Tibial nerve (tissue), 3 donors: Measurements from ENCODE around the gene LMX1B.

Source experiments
- POLR2A ChIP-seq, 2 donors: fragments of 450-650 bp; IDR thresholded peaks; one replicate each; pipeline ENCODE4 v1.6.1; 2017; ENCODE audit warnings: antibody characterized with exemption in 2 of 2, mild to moderate bottlenecking in 2 of 2, moderate library complexity in 2 of 2
- TF ChIP-seq, protein P1 (sequence below), 5 experiments: fragments of 200-600 bp in 3 of 5; fragments of 450-650 bp in 2 of 5; sonication (generic) in 3 of 5; IDR thresholded peaks; one replicate each; pipeline ENCODE4 v1.5.1; 2016 to 2019; ENCODE audit warnings: antibody characterized with exemption in 5 of 5, mild to moderate bottlenecking in 3 of 5, moderate library complexity in 2 of 5

DNA sequence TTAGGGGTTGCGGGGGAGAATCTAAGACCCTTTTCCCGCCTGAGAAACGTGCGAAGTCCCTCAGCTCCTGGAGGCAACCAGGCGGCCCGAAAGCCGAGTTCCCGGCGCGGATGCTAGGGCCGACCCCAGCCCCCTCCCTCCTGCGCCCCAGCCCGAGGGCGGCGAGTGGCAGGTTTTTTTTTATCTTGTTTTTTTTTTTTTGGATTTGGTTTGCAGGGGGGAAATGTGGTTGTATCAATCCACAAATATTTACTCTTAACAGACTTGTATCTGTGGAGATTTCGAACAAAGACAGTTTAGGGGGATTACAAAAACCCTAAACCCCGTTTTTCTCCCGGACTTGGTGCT lies 10.7 kb downstream of the LMX1B start:
- TF ChIP-seq, protein P1, sequence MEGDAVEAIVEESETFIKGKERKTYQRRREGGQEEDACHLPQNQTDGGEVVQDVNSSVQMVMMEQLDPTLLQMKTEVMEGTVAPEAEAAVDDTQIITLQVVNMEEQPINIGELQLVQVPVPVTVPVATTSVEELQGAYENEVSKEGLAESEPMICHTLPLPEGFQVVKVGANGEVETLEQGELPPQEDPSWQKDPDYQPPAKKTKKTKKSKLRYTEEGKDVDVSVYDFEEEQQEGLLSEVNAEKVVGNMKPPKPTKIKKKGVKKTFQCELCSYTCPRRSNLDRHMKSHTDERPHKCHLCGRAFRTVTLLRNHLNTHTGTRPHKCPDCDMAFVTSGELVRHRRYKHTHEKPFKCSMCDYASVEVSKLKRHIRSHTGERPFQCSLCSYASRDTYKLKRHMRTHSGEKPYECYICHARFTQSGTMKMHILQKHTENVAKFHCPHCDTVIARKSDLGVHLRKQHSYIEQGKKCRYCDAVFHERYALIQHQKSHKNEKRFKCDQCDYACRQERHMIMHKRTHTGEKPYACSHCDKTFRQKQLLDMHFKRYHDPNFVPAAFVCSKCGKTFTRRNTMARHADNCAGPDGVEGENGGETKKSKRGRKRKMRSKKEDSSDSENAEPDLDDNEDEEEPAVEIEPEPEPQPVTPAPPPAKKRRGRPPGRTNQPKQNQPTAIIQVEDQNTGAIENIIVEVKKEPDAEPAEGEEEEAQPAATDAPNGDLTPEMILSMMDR (IDR thresholded peaks at IDR 0.05) = no peak
- no peak for TF ChIP-seq POLR2A (IDR thresholded peaks at IDR 0.05)
